Activated CD8-positive, alpha-beta memory T cell treated with anti-CD3 and anti-CD28 coated beads for 24 hours (primary cell): ENCODE results near the gene DTX4.

ENCODE experiments used
- DNase-seq: peaks from one replicate; pipeline ENCODE4 v3.0.0-alpha.2; 2020

The DTX4 gene

DNA sequence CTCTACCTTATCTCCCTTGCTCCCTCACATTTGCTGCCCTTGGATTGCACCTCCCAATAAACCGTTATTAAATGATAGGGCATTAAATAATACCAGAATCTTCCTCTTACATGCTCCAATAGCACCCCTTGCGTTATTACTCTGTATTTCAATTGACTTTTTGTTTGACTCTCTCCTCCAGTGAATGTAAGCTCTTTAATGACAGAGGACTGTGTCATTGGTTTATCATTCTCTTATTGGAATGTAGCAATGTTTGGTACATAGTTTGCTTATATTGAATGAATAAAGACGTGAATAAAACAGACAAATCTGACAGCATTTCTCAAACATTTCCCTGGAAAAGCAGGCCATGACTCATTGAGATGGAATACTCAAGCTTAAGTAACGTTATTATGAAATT lies 49.5 kb downstream of the DTX4 start:
- DNase-seq = no peak

DNA sequence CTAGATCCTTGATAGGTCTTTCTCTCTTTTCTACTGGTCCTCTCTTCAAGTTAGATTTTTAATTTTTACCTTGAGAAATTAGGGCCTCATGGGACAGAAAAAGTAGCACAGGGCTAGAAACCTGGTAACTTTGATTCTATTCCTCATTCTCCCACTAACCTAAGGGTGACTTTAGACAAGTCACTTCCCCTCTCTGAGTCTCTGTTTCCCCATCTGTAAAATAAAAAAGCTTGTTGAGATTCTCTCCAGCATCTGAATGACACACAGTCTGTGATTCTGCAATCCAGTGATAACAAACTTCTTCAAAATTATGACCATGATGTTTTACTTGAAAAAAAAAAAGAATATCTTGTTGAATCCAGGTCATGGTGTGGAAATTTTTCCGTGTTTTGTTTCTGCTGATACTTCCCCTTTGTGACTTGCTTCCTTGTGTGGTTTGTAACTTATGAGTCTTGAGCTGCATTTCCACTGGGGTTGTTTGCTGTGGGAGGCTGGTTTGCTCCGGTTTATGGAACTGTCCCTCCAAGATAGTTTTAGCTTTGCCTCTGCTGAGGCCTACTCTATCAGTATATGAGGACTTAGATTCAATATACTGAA lies 50.6 kb downstream of the DTX4 start:
- DNase-seq = no peak

DNA sequence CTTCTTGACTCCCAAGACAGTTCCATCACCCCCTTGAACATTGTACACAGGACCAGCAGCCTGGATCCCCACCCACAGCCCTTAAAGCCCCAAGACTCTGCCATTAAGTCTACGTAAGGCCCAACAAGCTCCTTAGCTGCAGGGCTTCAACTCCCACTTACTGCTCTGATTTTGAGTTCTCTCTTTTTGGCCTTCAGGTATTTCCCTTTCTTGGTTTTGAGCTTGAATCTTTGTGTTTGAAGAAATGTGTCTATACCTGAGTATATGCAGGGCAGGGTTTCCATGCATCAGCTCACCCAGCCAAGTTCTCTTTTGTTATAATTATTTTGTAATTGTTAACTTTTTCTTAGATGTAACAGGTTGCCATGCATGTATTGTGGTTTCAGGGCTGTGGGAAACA lies 51.2 kb downstream of the DTX4 start:
- no peak for DNase-seq

DNA sequence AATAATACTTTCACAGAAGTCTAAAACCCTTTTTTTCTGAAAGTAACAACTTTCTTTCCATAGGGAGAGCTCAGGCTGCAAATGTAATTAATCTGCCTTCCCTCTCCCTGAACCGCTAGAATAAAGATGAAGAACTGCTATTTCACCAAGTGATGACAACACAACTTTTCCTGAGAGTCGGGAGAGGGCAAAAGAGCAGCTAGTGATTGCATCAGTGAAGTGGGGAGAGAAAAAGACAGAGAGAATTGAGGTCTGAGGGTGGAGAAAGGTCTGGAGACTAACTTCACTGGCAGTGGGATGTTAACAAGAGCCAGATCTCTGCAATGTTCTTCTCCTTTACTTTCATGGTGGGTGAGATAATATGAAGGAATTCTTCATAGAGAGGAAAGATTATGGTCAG lies 51.7 kb downstream of the DTX4 start:
- no peak for DNase-seq

DNA sequence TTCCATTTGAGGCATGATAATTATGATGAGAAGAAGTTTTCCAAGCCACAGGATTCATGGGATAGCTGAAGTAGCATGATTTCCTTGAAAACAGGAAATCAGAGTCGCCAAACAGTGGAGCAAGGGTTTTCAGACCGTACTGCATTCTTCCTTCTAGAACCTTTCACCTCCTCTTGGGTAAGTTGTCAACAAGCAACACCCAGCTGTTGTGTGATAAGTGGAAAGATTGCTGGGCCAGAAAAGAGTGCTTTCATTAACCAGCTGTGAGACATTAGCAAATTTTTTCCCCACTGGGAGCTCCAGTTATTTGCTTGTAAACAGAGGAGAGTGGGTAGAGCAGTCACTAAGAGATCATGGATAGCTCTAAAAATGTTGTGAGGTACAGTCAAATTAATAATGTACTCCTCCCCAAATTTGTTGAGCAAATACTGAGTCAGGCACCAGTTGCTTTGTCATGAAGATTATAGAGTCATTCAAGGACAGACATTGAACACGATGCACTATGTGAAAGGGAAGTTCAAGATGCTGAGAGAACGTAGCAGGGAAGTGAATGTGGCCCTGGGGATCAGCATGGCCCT lies 52.5 kb downstream of the DTX4 start:
- DNase-seq = no peak

DNA sequence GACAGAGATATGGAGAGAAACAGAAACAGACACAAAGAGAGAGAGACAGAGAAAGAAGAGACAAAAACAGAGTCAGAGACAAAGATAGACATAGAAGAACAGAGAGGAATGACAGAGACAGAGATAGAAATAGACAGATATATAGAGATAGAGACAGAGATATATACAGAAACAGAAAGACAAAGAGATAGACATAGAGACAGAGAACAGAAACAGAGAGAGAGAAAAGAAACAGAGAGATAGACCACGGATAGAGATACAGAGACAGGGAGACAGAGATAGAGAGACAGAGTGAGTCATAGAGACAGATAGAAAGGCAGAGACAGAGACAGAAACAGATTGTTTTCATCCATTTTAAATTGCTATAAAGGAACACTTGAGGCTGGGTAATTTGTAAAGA lies 53.1 kb downstream of the DTX4 start:
- DNase-seq = no peak

DNA sequence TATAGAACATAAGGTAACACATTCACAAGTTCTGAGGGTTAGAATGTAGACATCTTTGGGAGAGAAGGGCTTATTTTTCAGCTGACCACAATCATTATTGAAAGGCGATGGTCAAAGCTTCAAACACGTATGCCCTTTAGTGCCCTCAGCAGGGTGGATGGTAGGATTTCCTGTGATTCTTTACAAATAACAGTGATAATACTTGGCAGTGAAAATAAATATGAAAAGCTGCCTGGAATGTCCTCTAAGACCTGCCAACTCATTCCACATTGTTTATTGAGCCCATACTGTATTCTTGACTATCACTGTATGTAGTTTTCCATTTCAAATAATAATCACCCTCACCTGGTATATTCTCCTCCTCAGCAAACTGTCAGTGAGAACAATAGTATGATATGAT lies 54.5 kb downstream of the DTX4 start:
- DNase-seq = no peak

DNA sequence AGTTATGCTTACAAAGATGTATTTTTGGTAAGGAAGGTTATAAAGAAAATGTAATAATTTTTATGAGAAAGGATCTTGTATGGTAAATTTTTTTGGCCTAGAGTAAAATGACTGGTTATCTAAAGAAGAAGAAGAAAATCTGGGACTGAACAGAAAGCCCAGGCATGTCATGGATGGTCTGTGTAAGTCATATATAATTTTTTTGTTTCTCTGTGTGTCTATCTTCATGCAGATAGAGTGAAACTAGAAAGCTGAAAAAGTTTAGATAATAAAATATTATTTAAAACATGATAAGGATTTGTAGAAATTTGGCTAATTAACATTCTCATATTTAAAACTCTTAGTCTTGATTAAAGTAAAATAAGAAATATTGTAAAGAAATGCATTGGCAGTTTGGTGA lies 68.4 kb downstream of the DTX4 start:
- no peak for DNase-seq

DNA sequence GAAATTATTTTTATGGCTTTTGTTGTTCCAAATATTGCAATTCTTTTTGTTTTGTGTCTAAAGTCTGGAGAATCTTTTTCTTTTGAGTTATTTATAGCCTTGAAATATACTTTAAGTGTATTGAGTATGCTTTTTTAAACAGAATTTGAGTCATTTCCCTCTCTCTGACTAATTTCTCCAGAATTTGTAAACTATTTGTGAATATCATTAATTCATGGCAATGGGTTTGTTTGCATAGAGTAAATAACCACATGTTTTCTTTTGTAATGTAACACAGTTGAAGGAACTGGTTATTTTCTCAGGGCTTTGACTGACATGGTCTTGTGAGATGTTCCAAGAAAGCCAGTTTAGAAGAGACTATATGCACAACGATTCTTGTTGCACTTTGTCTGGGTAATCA lies 71.7 kb downstream of the DTX4 start:
- DNase-seq = no peak

DNA sequence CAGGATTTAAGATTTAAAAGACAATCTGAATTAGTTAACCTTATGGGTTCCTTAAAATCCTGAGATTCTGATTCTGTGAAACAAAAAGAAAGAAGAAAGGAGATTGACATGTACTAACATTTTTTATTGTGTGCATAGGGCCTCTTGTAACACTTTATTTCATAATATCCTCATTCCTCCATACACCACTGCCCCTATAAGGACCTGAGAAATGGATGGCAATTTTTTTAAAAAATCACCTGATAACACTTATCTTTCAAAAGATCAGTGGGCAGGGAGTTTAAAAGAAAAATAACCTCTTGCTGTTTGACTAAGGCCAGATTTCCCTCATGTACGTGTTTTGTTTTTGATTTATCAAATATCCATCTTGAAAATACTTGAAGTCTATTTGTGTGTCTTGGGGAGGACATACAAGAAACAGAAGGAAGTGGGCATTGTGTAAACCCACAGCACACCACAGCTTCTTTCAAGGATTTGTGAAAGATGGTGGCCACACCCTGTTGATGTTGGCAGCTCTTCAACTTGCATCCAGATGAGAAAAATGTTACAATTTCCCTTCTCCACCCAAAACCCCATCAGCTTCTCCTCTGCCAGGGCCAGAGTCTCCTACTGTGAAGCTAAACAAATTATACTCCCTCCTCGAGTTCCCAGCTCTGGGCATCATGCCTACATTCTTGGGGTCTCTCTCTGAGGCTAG lies 75.7 kb downstream of the DTX4 start:
- no peak for DNase-seq

DNA sequence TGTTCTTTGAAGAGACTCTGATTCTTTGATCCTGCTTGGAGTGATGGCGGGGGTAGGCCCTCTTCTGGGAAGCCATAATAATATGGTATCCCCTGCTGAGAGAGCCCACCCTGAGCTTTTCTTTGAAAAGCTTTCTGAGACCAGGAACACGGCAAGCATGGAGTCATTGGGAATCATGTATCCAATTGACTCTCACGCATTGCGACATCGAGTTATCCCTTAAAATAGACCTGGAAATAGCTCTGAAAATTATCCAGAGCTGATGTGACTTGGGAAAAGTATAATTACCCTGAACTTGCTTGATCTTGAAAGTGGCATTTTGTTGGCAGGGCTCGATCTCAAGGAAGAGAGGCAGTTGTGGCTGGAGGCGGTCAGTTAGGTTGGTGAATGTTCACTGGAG lies 77.6 kb downstream of the DTX4 start:
- DNase-seq = no peak

DNA sequence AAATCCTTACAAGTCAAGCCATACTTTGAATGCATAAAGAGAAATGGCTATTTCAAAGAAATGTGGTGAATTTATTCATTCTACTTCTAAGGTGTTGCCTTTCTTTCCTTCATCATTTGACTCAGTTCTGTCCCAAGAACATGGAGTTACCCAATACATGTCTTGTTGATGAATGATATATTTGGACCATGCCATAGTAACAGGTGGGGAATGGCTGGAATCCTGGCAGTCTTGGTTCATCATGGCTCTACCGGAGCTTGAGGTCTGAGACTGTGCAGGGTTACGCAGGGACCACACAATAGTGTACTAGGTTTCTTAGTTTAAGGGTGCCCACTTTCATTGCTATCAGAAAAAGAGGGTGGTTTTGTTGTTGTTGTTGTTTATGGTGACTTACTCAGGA lies 81.1 kb downstream of the DTX4 start:
- DNase-seq = no peak

DNA sequence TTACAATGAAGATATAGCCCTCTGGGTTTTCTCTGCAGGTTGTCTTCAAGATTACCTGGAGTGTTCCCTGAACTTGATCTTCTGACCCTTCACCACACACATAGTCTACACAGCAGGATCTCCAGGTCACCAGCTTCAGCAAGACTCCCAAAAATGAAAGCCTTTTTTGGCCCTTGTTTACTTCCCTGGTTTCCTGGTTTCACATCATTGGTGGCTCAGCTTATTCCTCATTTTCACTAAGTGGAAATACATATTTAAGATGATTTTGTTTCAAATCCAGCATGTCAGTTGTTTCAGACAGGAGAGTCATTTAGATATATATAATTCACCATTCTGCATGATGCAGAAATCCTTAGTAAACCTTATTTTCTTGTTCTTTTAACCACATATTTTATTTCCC lies 82.4 kb downstream of the DTX4 start:
- no peak for DNase-seq

DNA sequence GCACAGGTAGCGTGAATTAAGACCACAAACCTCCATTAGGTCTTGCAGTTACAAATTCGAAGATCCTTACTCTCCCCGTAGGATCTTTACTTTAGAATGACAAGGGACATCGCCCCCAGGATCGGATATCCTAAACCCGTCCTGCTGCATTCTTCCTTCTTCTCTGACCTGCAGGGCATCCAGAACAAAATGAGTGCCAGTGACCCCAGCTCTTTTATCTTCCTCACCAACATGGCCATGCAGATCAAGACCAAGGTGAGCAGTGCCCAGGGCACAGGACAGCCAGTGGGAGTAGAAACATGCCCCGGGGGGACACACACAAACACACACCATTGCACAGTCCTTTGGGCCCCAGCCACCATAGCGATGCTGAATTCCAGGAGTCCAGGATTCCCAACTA lies 83.3 kb downstream of the DTX4 start:
- no peak for DNase-seq
